HFF-Myc (cell line): ENCODE measurements around the gene COG5.
"Not testable (repeated sequence)": the region's sequence is repeated elsewhere in the genome, so short reads cannot be mapped to it uniquely, and the experiment has no call there.

ENCODE experiments used
- DNase-seq: peaks from one replicate; pipeline ENCODE4 v3.0.0-alpha.2; 2011; ENCODE audit warnings: low read depth; ENCODE audit errors: extremely low read depth
- H3K4me3 ChIP-seq: replicated peaks from 2 replicates; pipeline ENCODE4 v1.5.1; 2011; ENCODE audit warnings: low read depth, mild to moderate bottlenecking, control low read depth, low read length
- TF ChIP-seq, protein P1 (sequence below): IDR thresholded peaks from 2 replicates; pipeline ENCODE4 v1.5.1; 2012; ENCODE audit warnings: mild to moderate bottlenecking, low read depth, low read length, control low read depth; ENCODE audit errors: missing control alignments

The COG5 gene

GRCh38 chr7:107164092-107164491 is 399.6 kb downstream of the COG5 start:
- no peak overlapping the region for H3K4me3 ChIP-seq
- TF ChIP-seq, protein P1, sequence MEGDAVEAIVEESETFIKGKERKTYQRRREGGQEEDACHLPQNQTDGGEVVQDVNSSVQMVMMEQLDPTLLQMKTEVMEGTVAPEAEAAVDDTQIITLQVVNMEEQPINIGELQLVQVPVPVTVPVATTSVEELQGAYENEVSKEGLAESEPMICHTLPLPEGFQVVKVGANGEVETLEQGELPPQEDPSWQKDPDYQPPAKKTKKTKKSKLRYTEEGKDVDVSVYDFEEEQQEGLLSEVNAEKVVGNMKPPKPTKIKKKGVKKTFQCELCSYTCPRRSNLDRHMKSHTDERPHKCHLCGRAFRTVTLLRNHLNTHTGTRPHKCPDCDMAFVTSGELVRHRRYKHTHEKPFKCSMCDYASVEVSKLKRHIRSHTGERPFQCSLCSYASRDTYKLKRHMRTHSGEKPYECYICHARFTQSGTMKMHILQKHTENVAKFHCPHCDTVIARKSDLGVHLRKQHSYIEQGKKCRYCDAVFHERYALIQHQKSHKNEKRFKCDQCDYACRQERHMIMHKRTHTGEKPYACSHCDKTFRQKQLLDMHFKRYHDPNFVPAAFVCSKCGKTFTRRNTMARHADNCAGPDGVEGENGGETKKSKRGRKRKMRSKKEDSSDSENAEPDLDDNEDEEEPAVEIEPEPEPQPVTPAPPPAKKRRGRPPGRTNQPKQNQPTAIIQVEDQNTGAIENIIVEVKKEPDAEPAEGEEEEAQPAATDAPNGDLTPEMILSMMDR, result no peak
- no peak for DNase-seq

DNA sequence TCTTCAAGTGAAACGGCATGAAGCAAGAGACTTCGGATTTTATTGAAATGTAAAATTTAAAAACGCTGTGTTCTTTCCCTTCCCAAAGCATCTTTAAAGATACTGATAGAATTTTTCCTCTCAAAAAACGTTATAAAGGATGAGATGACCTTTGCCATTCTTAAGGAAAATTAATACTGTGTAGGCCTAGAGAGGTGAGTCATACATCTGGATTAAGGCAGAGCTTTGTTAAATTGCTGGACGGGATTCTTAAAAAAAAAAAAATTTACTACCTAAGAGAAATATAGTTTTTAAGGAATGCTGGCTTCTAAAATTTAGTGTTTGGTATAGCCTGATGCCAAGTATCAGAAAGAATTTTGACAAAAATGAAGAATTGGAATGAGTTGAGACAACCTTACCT is 401.2 kb downstream of the COG5 start:
- no peak overlapping the region for H3K4me3 ChIP-seq
- DNase-seq, result no peak
- TF ChIP-seq, protein P1, result no peak

DNA sequence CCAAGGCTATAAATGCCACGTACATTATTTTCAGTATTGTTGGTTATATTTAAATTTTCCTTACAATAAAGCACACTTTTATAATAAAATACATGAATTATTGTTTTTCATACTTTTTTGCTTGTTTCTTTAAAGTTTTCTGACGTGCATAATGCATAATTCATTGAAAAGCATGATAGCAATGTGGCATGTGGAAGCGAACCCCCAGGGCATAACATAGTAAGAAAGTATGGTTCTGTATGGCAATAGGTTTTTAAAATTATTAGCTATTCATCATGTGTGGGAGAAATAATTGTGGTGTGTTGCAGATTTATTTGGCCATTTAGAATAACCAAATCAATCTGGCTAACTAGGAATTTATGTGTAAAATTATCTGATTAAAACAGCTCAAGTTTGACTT is 402.3 kb downstream of the COG5 start:
- no peak overlapping the region for H3K4me3 ChIP-seq
- DNase-seq, result no peak
- TF ChIP-seq, protein P1, result no peak

DNA sequence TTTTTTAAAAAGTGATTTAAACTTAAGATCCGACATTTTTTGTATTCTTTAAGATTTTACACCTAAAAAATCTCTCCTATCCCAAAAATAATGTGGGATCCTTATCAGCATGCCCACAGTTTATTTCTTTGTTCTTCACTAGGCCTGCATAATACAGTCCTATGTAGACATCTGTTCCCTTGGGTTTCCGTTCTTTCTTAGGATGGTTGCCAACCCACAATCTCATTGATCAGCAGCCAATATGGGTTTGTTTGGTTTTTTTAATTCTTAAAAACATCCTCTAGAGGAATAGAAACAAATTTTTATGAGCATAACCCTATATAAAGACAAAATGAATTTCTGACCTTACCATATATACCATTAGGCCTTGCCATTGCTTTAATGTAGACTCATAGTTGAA is 403.3 kb downstream of the COG5 start:
- DNase-seq, result no peak
- no peak overlapping the region for H3K4me3 ChIP-seq
- TF ChIP-seq, protein P1, result no peak

GRCh38 chr7:107158028-107158427 is 405.7 kb downstream of the COG5 start:
- DNase-seq, result no peak
- no peak overlapping the region for H3K4me3 ChIP-seq
- TF ChIP-seq, protein P1, result no peak

GRCh38 chr7:107157091-107157490 is 406.6 kb downstream of the COG5 start:
- DNase-seq, result no peak
- H3K4me3 ChIP-seq, result no peak overlapping the region
- TF ChIP-seq, protein P1, result no peak

DNA sequence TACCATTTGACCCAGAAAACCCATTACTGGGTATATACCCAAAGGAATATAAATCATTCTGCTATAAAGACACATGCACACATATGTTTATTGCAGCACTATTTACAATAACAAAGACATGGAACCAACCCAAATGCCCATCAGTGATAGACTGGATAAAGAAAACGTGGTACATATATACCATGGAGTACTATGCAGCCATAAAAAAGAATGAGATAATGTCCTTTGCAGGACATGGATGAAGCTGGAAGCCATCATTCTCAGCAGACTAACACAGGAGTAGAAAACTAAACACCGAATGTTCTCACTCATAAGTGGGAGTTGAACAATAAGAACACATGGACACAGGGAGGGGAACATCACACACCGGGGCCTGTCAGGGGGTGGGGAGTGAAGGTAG is 408.0 kb downstream of the COG5 start:
- DNase-seq, H3K4me3 ChIP-seq: not testable (repeated sequence)
